ENCODE results near the gene ZNF24. TPM values are rescaled to one million over a fixed set of nuclear protein-coding genes. Genes with fewer than 3 reads are reported as not detected.
A peak's percentile ranks its signal among the peaks of the same experiment; 100 is the strongest.

The ZNF24 gene
- total RNA-seq = 10 to 100 TPM; 36.3 to 43.8 TPM
- long read RNA-seq, donor 1, full-length matches to known transcripts = 14 of 22 reads
- long read RNA-seq, donor 1, partial matches to known transcripts = 2 of 22 reads
- long read RNA-seq, donor 1, other reads (novel, unspliced or antisense) = 6 of 22 reads
- long read RNA-seq, donor 2, full-length matches to known transcripts = 144 of 151 reads
- long read RNA-seq, donor 2, partial matches to known transcripts = 1 of 151 reads
- long read RNA-seq, donor 2, other reads (novel, unspliced or antisense) = 6 of 151 reads

DNA sequence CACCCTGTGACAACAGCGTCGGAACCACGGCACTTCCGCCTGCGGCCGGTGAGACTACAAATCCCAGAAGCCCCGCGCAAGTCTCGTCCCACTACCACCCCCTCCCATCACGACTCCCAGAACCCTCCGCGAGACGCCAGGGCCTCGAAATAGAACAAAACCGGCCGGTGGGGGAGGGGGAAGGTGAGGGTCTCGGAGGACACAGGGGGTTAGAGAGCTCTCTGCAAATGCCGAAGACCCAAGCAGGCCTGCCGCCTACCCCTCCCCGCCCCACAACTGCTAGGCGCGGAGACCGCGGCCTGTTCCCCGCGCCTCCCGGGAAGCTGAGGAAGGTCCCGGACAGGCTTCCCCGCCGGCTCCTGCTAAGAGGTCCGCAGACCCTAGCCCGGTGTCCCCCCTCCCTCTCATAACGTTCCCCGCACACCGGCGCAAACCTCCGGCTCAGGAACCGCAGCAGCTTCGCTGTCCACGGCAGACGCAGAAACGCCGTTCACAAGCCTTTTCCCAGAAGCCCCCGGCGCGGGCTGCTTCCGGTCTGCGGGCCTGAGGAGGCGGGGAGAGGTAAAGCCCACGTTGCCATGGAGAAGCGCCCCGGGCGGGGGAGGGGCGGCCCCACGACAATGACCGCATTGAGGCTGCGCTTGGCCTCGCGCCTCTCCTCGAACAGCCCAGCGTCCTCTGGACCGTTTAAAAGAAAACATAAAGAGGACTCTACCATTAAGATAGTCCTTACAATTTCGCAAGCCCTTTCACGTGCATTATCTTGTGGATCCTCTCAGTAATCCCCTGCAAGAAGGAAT, at the start of gene ZNF24:
TSS of gene ZNF24 (minus strand) at position 485 of the 800 bp plus-strand sequence. CDS start 3,770 bp downstream, outside the sequence.
- intact Hi-C loops (cut with DNase I) = loop anchor here in 1 of 2 donors (10.0 kb wide), 1 partner anchor 99 kb away; the partner anchor contains the start of gene ZNF397
- peak; percentile 99 for DNase-seq (ENCODE audit: low spot score)

DNA sequence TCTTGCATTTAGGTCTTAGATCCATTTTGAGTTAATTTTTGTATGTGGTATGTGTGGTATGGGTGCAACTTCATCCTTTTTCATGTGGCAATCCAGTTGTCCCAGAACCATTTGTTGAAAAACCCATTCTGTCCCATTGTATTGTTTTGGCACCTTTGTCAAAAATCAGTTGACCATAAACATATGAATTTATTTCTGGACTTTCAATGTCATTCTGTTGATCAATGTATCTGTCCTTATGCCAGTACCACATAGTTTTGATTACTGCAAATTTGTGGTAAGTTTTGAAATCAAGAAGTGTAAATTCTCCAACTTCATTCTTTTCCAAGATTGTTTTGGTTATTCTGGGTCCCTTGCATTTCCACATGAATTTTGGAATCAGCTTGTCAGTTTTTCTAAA, 49.5 kb upstream of the ZNF24 start:
- no peak for DNase-seq (ENCODE audit: low spot score)
- intact Hi-C loops (cut with DNase I) = loop anchor here in 1 of 2 donors (10.0 kb wide), 1 partner anchor 551 kb away; no protein-coding TSS in a partner anchor

DNA sequence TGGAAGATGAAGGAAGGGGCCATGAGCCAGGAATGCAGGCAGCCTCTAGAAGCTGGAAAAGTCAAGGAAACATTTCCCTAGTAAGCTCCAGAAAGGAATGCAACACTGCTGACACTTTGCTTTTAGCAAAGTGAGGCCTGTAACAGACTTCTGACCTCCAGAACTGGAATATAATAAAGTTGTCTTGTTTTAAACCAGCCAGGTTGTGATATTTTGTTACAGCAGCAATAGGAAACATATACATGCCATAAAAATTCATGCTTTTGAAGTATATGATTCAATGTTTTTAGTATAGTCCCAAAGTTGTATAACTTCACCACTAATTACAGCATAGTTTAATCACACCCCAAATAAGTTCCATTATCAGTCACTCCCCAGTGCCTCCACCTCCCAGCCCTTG, 48.2 kb upstream of the ZNF24 start:
- no peak for DNase-seq (ENCODE audit: low spot score)
- intact Hi-C loops (cut with DNase I) = loop anchor here in 1 of 2 donors (10.0 kb wide), 1 partner anchor 552 kb away; no protein-coding TSS in a partner anchor

DNA sequence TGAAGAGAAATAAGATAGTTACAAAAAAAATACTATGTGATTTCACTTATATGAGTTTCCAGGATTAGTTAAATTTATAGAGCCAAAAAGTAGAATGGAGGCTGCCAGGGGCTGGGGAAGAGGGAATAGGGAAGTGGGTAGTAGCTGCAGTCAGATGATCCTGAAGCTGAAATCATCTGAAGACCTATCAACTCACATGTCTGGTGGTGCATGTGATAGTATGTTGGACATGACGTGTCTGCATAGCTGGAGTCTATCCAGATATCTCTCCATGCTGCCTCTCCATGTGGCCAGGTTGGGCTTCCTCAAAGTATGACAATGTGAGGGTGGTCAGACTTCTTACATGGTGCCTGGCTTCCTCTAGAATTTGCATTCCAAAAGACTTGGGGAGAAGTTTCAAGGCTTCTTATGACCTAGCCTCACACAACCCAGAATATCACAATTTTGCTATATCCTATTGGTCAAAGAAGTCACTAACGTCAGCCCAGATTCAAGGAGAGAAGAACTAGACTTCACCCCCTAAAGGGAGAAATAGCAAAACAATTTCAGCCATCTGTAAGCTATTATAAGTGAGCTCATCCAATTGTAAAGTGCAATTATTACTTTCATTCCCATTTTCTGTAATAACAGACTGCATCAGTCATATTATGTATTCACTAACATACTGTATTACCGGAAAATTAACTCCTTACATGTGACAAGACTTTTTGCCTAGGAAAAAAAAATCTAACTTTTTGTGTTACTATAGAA, 46.9 kb upstream of the ZNF24 start:
- no peak for DNase-seq (ENCODE audit: low spot score)
- intact Hi-C loops (cut with DNase I) = loop anchor here in 1 of 2 donors (10.0 kb wide), 1 partner anchor 554 kb away; no protein-coding TSS in a partner anchor

DNA sequence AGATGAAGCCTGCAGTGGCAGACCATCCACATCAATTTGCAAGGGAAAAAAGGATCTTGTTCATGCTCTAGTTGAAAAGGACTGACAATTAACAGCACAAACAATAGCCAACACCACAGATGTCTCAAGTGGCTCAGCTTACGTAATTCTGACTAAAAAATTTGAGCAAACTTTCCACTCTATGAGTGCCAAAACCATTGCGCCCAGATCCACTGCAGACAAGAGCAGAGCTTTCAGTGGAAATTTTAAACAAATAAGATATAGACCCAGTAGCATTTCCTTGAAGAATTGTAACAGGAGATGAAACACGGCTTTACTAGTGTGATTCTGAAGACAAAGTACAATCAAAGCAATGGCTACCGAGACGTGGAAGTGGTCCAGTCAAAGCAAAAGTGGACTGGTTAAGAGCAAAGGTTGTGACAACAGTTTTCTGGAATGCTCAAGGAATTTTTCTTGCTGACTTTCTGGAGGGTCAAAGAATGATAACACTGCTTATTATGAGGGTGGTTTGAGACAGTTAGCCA, 44.9 kb upstream of the ZNF24 start:
- intact Hi-C loops (cut with DNase I) = no loop called here

DNA sequence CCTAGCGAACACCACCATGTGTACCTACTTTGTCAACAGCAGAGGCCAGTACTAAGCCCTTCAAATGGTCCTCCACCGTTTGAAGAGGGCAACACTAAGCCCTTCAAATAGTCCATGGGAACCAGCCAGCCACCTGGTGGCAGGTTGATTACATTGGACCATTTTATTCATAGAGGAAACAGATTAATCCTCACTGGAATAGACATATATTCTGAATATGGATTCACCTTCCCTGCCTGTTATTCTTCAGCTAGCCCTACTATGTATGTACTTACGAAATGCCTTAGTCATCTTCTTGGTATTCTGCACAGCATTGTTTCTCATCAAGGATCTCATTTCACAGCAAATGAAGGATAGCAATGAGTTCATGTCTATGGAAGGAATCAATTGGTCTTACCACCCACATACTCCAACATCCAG, 42.9 kb upstream of the ZNF24 start:
- DNase-seq (ENCODE audit: low spot score) = no peak
- intact Hi-C loops (cut with DNase I) = no loop called here

More for the DNA sequence above, 44.9 kb upstream of the ZNF24 start:
- no peak for DNase-seq (ENCODE audit: low spot score)

DNA sequence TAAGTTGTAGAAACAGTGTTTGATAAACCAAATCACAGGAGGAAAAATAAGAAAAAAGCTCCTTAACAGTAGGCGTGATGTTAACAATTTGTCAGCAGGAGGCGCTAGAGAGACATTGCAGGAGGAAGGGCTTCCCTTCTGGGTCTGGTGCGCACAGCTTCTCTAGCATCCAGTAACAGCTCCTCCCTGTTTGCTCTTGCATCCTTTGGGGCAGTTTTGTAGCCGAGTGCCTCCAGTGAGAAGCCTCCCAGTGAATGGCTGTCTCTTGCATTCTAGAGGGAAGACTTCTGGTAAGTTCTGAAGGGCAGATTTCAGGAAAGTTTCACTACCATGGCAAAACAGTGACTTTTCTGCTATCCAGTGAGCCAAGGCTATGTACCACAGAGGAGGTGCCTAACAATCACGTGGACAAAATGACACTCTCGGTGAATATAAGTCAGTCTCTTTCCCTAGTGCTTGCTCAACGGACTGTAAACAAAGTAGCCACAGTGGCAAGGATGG, 42.4 kb upstream of the ZNF24 start:
- DNase-seq (ENCODE audit: low spot score) = peak; percentile 86
- intact Hi-C loops (cut with DNase I) = no loop called here

DNA sequence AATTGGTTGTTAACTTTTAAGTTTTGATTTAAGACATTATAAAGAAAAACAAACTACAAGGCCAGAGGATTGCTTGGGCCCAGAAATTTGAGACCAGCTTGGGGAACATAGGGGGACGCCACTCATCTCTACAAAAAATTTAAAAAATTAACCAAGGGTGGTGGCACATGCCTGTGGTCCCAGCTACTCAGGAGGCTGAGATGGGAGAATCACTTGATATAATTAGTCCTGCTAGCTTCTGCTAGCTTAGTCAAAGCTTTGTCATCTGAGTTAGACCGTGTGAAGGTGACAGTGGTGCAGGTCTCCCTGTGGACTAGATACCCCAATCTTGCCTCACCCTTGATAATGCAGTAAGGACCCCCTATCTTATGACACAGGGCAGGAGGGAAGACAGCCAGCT, 38.9 kb upstream of the ZNF24 start:
- intact Hi-C loops (cut with DNase I) = no loop called here
- DNase-seq (ENCODE audit: low spot score) = no peak

DNA sequence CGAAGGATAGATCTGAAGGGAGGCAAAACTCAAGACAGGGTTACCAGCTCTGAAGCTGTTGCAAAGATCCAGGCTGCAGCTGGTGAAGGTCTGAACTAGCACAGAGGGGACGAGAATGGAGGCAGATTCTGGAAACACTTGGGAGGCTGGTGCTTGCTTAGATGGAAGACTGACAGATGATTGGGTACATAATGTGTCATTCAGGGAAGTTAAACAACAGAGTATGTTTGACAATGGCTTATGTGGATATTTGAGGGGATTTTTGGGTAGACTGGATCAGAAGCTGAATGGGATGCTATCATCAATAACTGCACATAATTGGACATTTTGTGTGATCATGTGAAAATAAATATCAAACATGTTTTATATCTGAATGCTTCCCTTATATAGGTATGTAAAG, 35.2 kb upstream of the ZNF24 start:
- intact Hi-C loops (cut with DNase I) = no loop called here
- no peak for DNase-seq (ENCODE audit: low spot score)

DNA sequence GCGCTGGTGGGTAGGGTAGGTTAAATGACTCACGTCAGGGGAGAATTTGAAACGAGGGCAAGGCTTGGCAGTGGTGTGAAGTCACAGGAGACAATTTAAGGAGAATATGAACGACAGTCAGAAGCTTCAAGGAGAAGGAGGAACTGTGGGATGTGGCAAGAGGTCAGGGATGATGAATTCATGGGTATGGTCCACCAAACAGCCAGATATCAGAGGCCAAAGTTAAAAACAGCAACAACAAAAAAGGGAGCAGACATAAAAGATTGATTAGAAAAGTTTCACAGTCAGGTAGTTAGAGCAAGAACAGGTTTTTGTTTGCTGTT, 34.3 kb upstream of the ZNF24 start:
- DNase-seq (ENCODE audit: low spot score) = no peak
- intact Hi-C loops (cut with DNase I) = no loop called here

DNA sequence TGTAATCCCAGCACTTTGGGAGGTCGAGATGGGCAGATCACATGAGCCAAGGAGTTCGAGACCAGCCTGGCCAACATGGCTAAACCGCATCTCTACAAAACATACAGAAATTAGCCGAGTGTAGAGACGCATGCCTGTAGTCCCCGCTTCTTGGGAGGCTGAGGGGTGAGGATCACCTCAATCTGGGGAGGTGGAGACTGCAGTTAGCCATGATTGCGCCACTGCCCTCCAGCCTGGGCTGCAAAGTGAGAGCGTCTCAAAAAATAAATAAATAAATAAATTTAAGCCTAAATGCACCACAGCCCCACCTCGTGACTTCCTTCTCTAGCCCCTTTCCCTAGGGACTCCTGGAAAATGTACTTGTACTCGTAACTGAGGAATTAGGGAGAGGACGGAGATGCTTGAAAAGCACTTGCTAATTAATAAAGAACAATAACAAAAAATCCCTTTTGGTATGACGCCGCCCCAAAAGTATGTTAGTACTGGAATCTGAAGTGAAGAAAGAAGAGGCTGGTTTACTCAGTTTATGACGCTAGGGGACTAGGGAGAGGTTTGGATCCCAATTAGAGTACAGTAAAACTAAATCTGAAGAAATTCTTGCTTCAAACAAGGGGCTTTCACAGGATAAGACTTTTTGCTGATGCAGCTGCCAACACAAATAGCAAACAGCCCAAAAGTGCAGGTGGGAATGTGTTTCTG, 33.8 kb upstream of the ZNF24 start:
- no peak for DNase-seq (ENCODE audit: low spot score)
- intact Hi-C loops (cut with DNase I) = no loop called here

DNA sequence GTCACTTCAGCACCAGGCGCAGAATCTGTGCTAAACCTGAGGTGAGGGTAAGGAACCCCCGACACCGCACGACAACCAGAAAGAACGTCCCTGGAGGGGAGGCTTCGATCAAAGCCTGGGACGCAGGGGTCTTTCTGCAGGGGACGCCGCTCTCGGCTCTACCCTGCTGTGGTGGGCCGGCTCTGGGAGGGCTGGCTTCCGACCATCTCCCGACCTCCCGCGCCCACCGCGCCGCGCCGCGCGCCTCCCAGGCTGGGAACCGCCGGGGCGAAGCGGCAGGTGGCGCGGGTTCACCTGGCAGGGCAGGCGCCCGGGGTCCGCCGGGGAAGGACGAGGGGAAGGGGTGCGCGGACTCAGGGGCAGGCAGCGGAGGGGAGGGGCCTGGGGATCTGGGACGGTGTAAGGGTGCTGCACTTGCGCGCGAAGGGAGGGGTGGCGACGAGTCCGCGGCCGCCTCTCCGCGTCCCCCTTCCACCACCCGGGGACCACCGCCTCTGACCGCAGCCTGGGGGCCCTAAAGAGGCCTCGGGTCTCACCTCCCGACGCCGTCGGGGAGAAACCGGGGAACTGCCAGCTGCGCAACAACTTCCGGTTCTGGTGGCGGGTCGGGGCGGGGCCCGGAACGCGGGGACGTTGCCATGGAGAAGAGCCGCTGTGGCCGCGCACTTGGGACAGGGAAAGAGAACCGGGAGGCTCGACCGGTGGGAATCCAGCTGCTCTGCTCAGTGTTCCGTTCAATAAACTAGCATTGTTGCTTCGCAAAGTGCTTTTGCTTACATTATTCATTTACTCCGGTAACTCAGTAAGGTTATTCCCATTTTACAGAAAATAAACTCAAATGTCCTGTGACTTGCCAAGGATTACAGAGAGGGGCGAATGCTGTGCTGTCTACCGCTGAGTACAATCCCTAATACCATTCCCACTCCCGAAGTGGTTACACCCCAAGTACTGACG, 32.8 kb upstream of the ZNF24 start, which contains the start of gene ZNF396:
TSS of gene ZNF396 (minus strand) at position 596 of the 954 bp plus-strand sequence. CDS start 3,045 bp downstream, outside the sequence.
- intact Hi-C loops (cut with DNase I) = no loop called here
- DNase-seq (ENCODE audit: low spot score) = peak; percentile 96

DNA sequence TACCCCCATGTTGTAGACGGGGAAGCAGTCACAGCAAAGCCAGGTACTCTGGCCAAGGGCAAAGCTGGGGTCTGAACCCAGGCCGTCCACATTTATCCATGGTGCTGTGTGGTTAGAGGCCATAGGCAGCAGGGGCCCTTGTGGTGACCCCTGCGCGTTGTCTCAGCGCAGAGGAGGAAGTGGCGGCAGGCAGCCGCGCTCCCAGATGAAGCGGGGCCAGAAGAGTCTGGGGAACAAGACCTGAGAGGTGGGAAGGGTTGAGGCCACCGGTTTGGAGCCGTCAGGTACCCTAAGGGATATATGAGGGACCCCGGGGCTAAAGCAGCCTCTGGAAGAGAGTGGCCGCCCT, 32.1 kb upstream of the ZNF24 start:
- peak; percentile 85 for DNase-seq (ENCODE audit: low spot score)
- intact Hi-C loops (cut with DNase I) = no loop called here

DNA sequence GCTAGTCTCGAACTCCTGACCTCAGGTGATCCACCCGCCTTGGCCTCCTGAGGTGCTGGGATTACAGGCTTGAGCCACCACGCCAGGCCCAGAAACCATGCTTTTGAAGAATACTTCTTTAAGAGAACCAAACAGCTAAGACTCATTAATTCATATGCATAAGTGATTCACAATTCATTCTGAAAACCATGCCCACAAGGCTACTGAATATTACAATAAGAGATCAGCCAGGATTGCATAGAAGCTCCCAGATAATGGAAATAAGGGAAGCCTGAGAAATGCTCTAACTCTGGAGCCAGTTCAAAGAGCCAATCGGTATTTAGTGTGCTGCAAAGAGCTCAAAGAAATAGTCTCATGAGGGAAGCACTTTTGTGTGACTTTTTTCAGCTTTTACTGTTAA, 30.5 kb upstream of the ZNF24 start:
- intact Hi-C loops (cut with DNase I) = no loop called here
- DNase-seq (ENCODE audit: low spot score) = no peak

DNA sequence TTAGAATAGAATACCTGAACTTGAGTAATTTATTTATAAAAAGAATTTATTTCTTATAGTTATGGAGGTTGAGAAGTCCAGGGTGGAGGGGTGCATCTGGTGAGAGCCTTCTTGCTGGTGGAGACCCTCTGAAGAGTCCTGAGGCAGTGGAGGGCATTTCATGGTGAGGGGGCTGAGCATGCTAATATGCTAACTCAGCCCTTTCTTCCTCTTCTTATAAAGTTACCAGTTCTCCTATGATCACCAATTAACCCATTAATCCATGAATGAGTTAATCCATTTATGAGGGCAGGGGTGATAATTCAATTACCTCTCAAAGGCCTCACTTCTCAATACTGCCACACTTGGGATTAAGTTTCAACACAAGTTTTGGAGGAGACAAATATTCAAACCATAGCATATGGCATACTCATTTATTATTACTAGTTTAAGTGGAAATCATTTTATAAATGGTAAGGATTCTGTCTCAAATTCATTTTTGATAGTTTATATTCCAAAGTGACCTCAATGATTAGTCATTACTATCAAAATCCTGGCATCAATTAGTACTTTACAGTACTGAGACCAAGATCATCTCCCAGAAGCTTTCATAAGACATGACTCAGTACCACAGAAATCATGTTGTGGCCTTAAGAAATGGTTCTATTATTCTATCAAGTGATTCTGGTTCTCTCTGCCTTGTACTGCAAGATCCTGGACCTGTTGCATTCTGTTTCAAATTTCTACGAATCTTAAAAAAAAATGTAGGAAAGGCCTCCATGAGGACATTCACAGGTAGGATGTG, 27.4 kb upstream of the ZNF24 start:
- intact Hi-C loops (cut with DNase I) = no loop called here
- DNase-seq (ENCODE audit: low spot score) = no peak

DNA sequence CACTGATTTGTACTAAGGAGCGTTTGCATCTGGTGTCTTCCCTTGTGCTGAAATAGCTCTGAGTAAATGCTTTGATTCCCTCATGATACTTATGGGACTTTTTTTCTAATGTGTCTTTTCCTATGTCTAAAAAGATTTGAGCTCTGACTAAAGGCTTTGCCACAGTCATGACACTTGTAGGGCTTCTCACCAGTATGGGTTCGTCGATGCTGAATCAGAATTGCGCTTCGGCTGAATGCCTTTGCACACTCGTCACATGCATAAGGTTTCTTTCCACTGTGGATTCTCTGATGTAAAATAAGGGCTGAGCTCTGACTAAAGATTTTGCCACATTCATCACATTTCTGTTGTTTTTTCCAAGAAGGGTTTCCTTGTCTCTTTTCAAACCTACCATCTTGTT, 24.9 kb upstream of the ZNF24 start:
- no peak for DNase-seq (ENCODE audit: low spot score)
- intact Hi-C loops (cut with DNase I) = no loop called here

DNA sequence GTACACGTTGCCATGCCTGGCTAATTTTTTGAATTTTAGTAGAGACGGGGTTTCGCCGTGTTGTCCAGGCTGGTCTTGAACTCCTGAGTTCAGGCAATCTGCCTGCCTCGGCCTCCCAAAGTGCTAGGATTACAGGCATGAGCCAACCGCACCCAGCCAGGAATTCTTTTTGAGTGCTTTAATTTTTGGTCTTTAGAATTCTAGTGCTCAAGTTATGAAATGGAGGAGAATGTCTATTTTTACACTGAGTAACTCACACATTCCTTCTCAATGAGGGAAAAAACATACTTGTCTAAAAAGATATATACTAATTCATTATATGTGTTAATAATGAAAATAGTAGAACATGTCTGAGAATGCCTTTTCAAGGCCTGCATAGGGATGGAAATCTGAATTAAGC, 24.4 kb upstream of the ZNF24 start:
- intact Hi-C loops (cut with DNase I) = no loop called here
- no peak for DNase-seq (ENCODE audit: low spot score)

All from posterior vena cava (tissue), 2 donors.